Parathyroid adenoma (tissue), 2 donors: ENCODE data around the gene ACACB.

ENCODE experiments used
- H2AFZ ChIP-seq: fragments of 300-600 bp; sonication (generic); one replicate; pipeline ENCODE4 v1.7.0; 2017; ENCODE audit warnings: antibody characterized with exemption, mild to moderate bottlenecking
- H3K27ac ChIP-seq: fragments of 300-600 bp; sonication (generic); one replicate; pipeline ENCODE4 v1.7.0; 2017
- H3K27me3 ChIP-seq: fragments of 300-600 bp; sonication (generic); one replicate; pipeline ENCODE4 v1.7.0; 2017; ENCODE audit warnings: low read length; ENCODE audit not compliant: control insufficient read depth, insufficient read depth
- H3K36me3 ChIP-seq: fragments of 300-600 bp; sonication (generic); one replicate; pipeline ENCODE4 v1.7.0; 2017; ENCODE audit warnings: low read length; ENCODE audit not compliant: control insufficient read depth, insufficient read depth
- H3K4me1 ChIP-seq: fragments of 300-600 bp; sonication (generic); one replicate; pipeline ENCODE4 v1.7.0; 2017; ENCODE audit warnings: control low read depth
- H3K4me2 ChIP-seq: fragments of 300-600 bp; sonication (generic); one replicate; pipeline ENCODE4 v1.7.0; 2017; ENCODE audit warnings: low read length
- H3K4me3 ChIP-seq: fragments of 300-600 bp; sonication (generic); one replicate; pipeline ENCODE4 v1.7.0; 2017; ENCODE audit warnings: low read depth, low read length
- H3K79me2 ChIP-seq: fragments of 300-600 bp; sonication (generic); one replicate; pipeline ENCODE4 v1.7.0; 2017; ENCODE audit warnings: control low read depth
- H3K9ac ChIP-seq: fragments of 300-600 bp; sonication (generic); one replicate; pipeline ENCODE4 v1.7.0; 2017; ENCODE audit warnings: mild to moderate bottlenecking
- H3K9me3 ChIP-seq: fragments of 300-600 bp; sonication (generic); one replicate; pipeline ENCODE4 v1.7.0; 2017; ENCODE audit warnings: low read length; ENCODE audit not compliant: control insufficient read depth
- CTCF ChIP-seq: fragments of 300-600 bp; sonication (generic); IDR thresholded peaks from one replicate; pipeline ENCODE4 v1.7.0; 2017; ENCODE audit warnings: antibody characterized with exemption, mild to moderate bottlenecking
- donor health status: primary hyperparathyroidism.

The ACACB gene

GRCh38 chr12:109258607-109259544, 142.5 kb downstream of the ACACB start:
- Histone ChIP-seq H2AFZ (no peak overlapping the region), H3K9ac (no peak overlapping the region), H3K79me2 (no peaks in the 10 kb centered on the region), H3K9me3 (no peaks in the 10 kb centered on the region), H3K4me3 (no peak overlapping the region), H3K27ac (no peak overlapping the region), H3K4me2 (no peak overlapping the region), H3K4me1 (no peaks in the 10 kb centered on the region), H3K36me3 (no peaks in the 10 kb centered on the region), H3K27me3 (no peaks in the 10 kb centered on the region)
- no peak for TF ChIP-seq CTCF

- Histone ChIP-seq H3K4me1 (no peaks in the 10 kb centered on the region), H3K9me3 (no peaks in the 10 kb centered on the region), H3K27me3 (no peaks in the 10 kb centered on the region), H3K4me3 (no peak overlapping the region), H3K27ac (no peak overlapping the region), H3K79me2 (no peaks in the 10 kb centered on the region), H3K9ac (no peak overlapping the region), H2AFZ (no peak overlapping the region), H3K4me2 (no peak overlapping the region), H3K36me3 (no peaks in the 10 kb centered on the region)
- no peak for TF ChIP-seq CTCF
Observed at GRCh38 chr12:109259545-109259895, 143.1 kb downstream of the ACACB start.

- Histone ChIP-seq H2AFZ (no peak overlapping the region), H3K79me2 (no peaks in the 10 kb centered on the region), H3K36me3 (no peaks in the 10 kb centered on the region), H3K9me3 (no peaks in the 10 kb centered on the region), H3K4me3 (no peak overlapping the region), H3K4me2 (no peak overlapping the region), H3K4me1 (no peaks in the 10 kb centered on the region), H3K27me3 (no peaks in the 10 kb centered on the region), H3K9ac (no peak overlapping the region), H3K27ac (no peak overlapping the region)
- TF ChIP-seq CTCF = no peak
Observed at GRCh38 chr12:109261087-109261486, 144.7 kb downstream of the ACACB start.

- Histone ChIP-seq H3K79me2 (no peaks in the 10 kb centered on the region), H3K4me1 (no peaks in the 10 kb centered on the region), H3K4me3 (no peak overlapping the region), H3K9ac (no peak overlapping the region), H3K27me3 (no peaks in the 10 kb centered on the region), H3K9me3 (no peaks in the 10 kb centered on the region), H2AFZ (no peak overlapping the region), H3K36me3 (no peaks in the 10 kb centered on the region), H3K27ac (no peak overlapping the region), H3K4me2 (no peak overlapping the region)
- no peak for TF ChIP-seq CTCF
Observed at GRCh38 chr12:109261939-109262338, 145.6 kb downstream of the ACACB start.

- Histone ChIP-seq H3K9ac (no peak overlapping the region), H3K36me3 (no peaks in the 10 kb centered on the region), H3K79me2 (no peaks in the 10 kb centered on the region), H3K9me3 (no peaks in the 10 kb centered on the region), H3K27me3 (no peaks in the 10 kb centered on the region), H3K27ac (no peak overlapping the region), H3K4me2 (no peak overlapping the region), H2AFZ (no peak overlapping the region), H3K4me1 (no peaks in the 10 kb centered on the region), H3K4me3 (no peak overlapping the region)
- TF ChIP-seq CTCF = no peak
Observed at GRCh38 chr12:109263439-109263838, 147.1 kb downstream of the ACACB start.
